A673 (cell line): ENCODE results near the gene LMCD1.

ENCODE experiments used
- EZH2 ChIP-seq: fragments of 200-600 bp; sonication (generic); IDR thresholded peaks from 2 replicates; pipeline ENCODE4 v1.6.1; 2017; ENCODE audit warnings: borderline replicate concordance, low read depth, mild to moderate bottlenecking, mixed read lengths, antibody characterized with exemption, low read length; ENCODE audit not compliant: poor library complexity, severe bottlenecking
- TF ChIP-seq, protein P1 (sequence below): fragments of 300-800, 200-600 bp; sonication (generic); conservative IDR thresholded peaks from 2 replicates; pipeline ENCODE4 v1.5.1; 2017; ENCODE audit warnings: low read depth, mild to moderate bottlenecking, antibody characterized with exemption, low read length, moderate library complexity, mixed read lengths

- TF ChIP-seq, protein P1, sequence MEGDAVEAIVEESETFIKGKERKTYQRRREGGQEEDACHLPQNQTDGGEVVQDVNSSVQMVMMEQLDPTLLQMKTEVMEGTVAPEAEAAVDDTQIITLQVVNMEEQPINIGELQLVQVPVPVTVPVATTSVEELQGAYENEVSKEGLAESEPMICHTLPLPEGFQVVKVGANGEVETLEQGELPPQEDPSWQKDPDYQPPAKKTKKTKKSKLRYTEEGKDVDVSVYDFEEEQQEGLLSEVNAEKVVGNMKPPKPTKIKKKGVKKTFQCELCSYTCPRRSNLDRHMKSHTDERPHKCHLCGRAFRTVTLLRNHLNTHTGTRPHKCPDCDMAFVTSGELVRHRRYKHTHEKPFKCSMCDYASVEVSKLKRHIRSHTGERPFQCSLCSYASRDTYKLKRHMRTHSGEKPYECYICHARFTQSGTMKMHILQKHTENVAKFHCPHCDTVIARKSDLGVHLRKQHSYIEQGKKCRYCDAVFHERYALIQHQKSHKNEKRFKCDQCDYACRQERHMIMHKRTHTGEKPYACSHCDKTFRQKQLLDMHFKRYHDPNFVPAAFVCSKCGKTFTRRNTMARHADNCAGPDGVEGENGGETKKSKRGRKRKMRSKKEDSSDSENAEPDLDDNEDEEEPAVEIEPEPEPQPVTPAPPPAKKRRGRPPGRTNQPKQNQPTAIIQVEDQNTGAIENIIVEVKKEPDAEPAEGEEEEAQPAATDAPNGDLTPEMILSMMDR = no peak
- TF ChIP-seq EZH2 = no peak
Observed at GRCh38 chr3:8597219-8597853, 95.7 kb downstream of the LMCD1 start.
